GM10847 (cell line): ENCODE measurements around the gene MLLT6.

Experiments used
- POLR2A ChIP-seq: IDR thresholded peaks from 2 replicates; pipeline ENCODE4 v1.6.1; 2011; ENCODE audit not compliant: insufficient read length; ENCODE audit errors: extremely low read depth

MLLT6 gene

GRCh38 chr17:38697061-38697820, 7.8 kb upstream of the MLLT6 start:
- TF ChIP-seq POLR2A, result no peak

- TF ChIP-seq POLR2A, result no peak
Measured at GRCh38 chr17:38698760-38699159, 6.3 kb upstream of the MLLT6 start.

GRCh38 chr17:38701504-38702165, 3.4 kb upstream of the MLLT6 start:
- no peak for TF ChIP-seq POLR2A

- TF ChIP-seq POLR2A, result peak; percentile 77
Measured at GRCh38 chr17:38702166-38702915, 2.7 kb upstream of the MLLT6 start.

GRCh38 chr17:38702916-38703741, 1.9 kb upstream of the MLLT6 start:
- peak; percentile 17 for TF ChIP-seq POLR2A

GRCh38 chr17:38703742-38704605, 1.1 kb upstream of the MLLT6 start:
- TF ChIP-seq POLR2A, result peak; percentile 33

- no peak for TF ChIP-seq POLR2A
Measured at GRCh38 chr17:38705523-38705802, 390 bp downstream of the MLLT6 start.

- TF ChIP-seq POLR2A, result no peak
Measured at GRCh38 chr17:38705803-38706504, 881 bp downstream of the MLLT6 start.

- TF ChIP-seq POLR2A, result no peak
Measured at GRCh38 chr17:38706505-38707216, 1.6 kb downstream of the MLLT6 start.

- no peak for TF ChIP-seq POLR2A
Measured at GRCh38 chr17:38707678-38708351, 2.7 kb downstream of the MLLT6 start.

- TF ChIP-seq POLR2A, result no peak
Measured at GRCh38 chr17:38709104-38709820, 4.2 kb downstream of the MLLT6 start.
